Heart right ventricle (tissue), 16 donors: Measurements from ENCODE around the gene MRTFA. TPM values are rescaled to one million over a fixed set of nuclear protein-coding genes. Genes with fewer than 3 reads are reported as not detected.

Source experiments
- ATAC-seq, 8 donors: fragments of 200-7000 bp; cut with Tn5 transposase; one replicate each; pipeline ENCODE4 v1.9.1; 2020; ENCODE audit warnings: mild to moderate bottlenecking in 8 of 8, moderate library complexity in 8 of 8, moderate number of reproducible peaks in 1 of 8
- DNase-seq, 2 donors: peaks; one replicate each; pipeline ENCODE4 v3.0.0-alpha.2; 2020
- H3K27ac ChIP-seq, 10 donors: fragments of 200-600 bp; sonication (generic) in 2 of 10; one replicate each; pipeline versions ENCODE4 v1.5.0 to v1.8.0; 2020 to 2022; ENCODE audit warnings: mild to moderate bottlenecking in 3 of 10
- H3K27me3 ChIP-seq, 7 donors: fragments of 200-600 bp; one replicate each; pipeline ENCODE4 v1.8.0; 2021 to 2022; ENCODE audit warnings: mild to moderate bottlenecking in 2 of 7
- H3K36me3 ChIP-seq, 9 donors: fragments of 200-600 bp; sonication (generic) in 1 of 9; one replicate each; pipeline versions ENCODE4 v1.5.0 to v1.8.0; 2020 to 2022; ENCODE audit warnings: mild to moderate bottlenecking in 2 of 9
- H3K4me1 ChIP-seq, 9 donors: fragments of 200-600 bp; sonication (generic) in 1 of 9; one replicate each; pipeline versions ENCODE4 v1.5.0 to v1.8.0; 2020 to 2022; ENCODE audit warnings: mild to moderate bottlenecking in 4 of 9
- H3K4me3 ChIP-seq, 10 donors: fragments of 200-600 bp; sonication (generic) in 2 of 10; one replicate each; pipeline versions ENCODE4 v1.5.0 to v1.8.0; 2020 to 2022; ENCODE audit warnings: mild to moderate bottlenecking in 7 of 10, moderate library complexity in 2 of 10
- H3K9me3 ChIP-seq, 11 donors: fragments of 200-600 bp in 10 of 11; sonication (generic) in 2 of 11; one replicate each; pipeline versions ENCODE4 v1.5.0 to v1.8.0; 2013 to 2022; ENCODE audit warnings: mild to moderate bottlenecking in 2 of 11, control low read depth in 1 of 11, moderate library complexity in 1 of 11
- WGBS, 2 donors: extraction: QIAGEN DNeasy Blood & Tissue Kit; methylation state at CpG; one replicate each; pipeline ENCODE4 v1.1.7; 2013; ENCODE audit warnings: inconsistent platforms in 1 of 2; 5-methylcytosine and 5-hydroxymethylcytosine counted together
- intact Hi-C, 10 donors: fragments of 100-400 bp; cut with DNase I; formaldehyde crosslinking; loops; one replicate each; pipeline versions ENCODE4 v1.11.1 to v1.14.2; 2022
- polyA plus RNA-seq, 2 donors: library from polyadenylated mRNA; stranded (reverse); fragments of 200-250 nt; gene quantifications; one replicate each; pipeline ENCODE4 v1.2.3, GENCODE V29; 2013
- total RNA-seq, 10 donors: library from RNA; stranded (reverse); fragmentation: NEBNext Ultra II Directional in 3 of 10; extraction: Animal tissue kit (Norgen Biotek cat#: 25700) in 3 of 10; gene quantifications; one replicate each; pipeline versions ENCODE4 v1.2.1 to v1.2.4, GENCODE V29; 2021 to 2023
- TF ChIP-seq, protein P1 (sequence below), 9 donors: fragments of 200-600 bp; sonication (generic) in 2 of 9; IDR thresholded peaks; one replicate each; pipeline versions ENCODE4 v1.5.0 to v1.8.0; 2021 to 2022; ENCODE audit warnings: antibody characterized with exemption in 9 of 9, mild to moderate bottlenecking in 5 of 9, moderate library complexity in 1 of 9
- donor health status: Arrhythmogenic right ventricular cardiomyopathy.
- donor health status: ischemic (EF 13 %, LVEDD 7.1; RV severe dilation, severe dysfunction).
- donor health status: healthy with polysubstance abuse.
- donor health status: DM: no; HTN: yes; CAD: no.
- donor health status: DM: no; HTN: no; CAD: no.
- donor health status: ischemic (EF 25% LVEDD 6.9; RV normal size, moderate dysfunction).
- donor health status: ischemic (EF 25% LVEDD 5.7; RV mildly dilated, moderate dysfunction).
- donor health status: healthy.
- donor health status: DM: yes; HTN: yes; CAD: no.
- donor health status: Ischemic cardiomyopathy.
- donor health status: ischemic (EF 35%, LVEDD 5.7; RV mildly dilated, moderate dysfunction).
- donor health status: nonischemic (EF 11% LVEDD 7.7; RV severe dilation, severe dysfunction).
- donor health status: DM: yes; HTN: yes; CAD: no.
- donor health status: PGD.
- donor health status: ischemic (EF 29% LVEDD 5.4; RV normal size, mild dysfunction).
- donor health status: nonischemic (EF 23%, LVEDD 6.1; RV moderate dilation, normal function).

The MRTFA gene
- total and polyA plus RNA-seq, 12 donors = 13.2 to 30.9 (median 18.9) TPM

DNA sequence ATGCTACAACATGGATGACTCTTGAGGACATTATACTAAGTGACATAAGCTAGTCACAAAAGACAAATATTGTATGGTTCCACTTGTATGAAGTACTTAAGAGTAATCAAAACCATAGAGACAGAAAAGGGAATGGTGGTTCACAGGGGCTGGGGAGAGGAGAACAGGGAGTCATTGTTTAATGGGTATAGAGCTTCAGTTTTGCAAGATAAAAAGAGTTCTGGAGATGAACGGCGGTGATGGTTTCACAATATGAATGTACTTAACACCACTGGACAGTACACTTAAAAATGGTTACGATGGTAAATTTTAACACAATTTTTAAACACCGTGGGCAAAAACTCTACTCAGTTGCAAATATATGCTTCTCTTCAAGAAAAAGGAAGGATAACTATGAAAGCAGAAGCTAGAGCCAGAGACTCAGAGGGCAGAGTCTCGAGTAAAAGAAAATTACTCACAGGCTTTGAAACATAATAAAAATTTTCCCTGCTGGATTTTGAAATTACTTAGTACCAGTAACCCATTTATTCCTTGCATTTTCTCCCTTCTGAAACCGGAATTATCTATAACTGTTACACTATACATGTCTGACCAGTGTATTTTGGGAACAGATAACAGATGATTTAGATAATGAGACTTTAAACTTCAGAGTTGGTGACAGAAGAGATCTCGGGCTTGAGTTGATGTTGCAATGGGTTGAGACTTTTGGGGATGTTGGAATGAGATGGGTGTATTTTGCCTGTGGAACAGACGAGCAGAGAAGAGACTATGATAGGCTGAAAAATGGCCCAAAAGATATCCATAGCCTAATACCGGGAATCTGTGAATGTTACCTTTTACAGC, 15.0 kb downstream of the MRTFA start:
- ATAC-seq (peak in 1 of 8 donors; percentile 15), DNase-seq (no peak)
- TF ChIP-seq, protein P1, sequence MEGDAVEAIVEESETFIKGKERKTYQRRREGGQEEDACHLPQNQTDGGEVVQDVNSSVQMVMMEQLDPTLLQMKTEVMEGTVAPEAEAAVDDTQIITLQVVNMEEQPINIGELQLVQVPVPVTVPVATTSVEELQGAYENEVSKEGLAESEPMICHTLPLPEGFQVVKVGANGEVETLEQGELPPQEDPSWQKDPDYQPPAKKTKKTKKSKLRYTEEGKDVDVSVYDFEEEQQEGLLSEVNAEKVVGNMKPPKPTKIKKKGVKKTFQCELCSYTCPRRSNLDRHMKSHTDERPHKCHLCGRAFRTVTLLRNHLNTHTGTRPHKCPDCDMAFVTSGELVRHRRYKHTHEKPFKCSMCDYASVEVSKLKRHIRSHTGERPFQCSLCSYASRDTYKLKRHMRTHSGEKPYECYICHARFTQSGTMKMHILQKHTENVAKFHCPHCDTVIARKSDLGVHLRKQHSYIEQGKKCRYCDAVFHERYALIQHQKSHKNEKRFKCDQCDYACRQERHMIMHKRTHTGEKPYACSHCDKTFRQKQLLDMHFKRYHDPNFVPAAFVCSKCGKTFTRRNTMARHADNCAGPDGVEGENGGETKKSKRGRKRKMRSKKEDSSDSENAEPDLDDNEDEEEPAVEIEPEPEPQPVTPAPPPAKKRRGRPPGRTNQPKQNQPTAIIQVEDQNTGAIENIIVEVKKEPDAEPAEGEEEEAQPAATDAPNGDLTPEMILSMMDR (IDR thresholded peaks at IDR 0.05) = no peak
- Histone ChIP-seq H3K4me3 (no peak overlapping the region), H3K4me1 (peaks cover 0 to 42% (median 24%) of the 10 kb centered on the region in 9 donors), H3K27ac (peak overlapping the region in 1 of 10 donors; percentile 46), H3K9me3 (peaks cover 0 to 30% (median 14%) of the 10 kb centered on the region in 11 donors), H3K27me3 (no peaks in the 10 kb centered on the region), H3K36me3 (peaks cover 0 to 6% (median 0%) of the 10 kb centered on the region in 9 donors)
- intact Hi-C loops = no loop called here
- WGBS, 2 donors = 87 to 89% methylated on average over 9 of the region's 9 CpGs

DNA sequence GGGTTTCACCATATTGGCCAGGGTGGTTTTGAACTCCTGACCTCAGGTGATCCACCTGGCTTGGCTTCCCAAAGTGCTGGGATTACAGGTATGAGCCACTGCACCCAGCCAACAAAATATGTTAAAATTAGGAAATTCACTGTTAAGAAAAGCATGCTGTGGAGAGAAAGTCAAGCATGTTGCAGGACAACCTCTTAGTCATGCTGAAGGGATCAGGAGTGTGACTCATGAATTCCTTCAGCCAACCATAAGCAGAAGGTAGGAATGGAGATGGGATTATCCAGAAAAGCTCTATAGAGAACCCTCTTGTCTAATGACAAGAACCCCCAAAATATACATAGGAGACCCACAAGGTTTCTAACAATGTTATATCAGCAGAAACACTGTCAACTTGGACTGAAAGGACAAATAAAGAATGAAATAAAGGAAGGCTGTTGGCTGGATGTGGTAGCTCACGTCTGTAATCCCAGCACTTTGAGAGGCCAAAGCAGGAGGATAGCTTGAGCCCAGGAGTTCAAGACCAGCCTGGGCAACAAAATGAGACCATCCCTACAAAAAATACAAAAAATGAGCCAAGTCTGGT, 16.0 kb downstream of the MRTFA start:
- DNase-seq = no peak
- ATAC-seq = no peak
- intact Hi-C loops = no loop called here
- peaks cover 0 to 42% (median 24%) of the 10 kb centered on the region in 9 donors for H3K4me1 ChIP-seq
- no peaks in the 10 kb centered on the region for H3K27me3 ChIP-seq
- 87 to 90% methylated on average over 1 of the region's 1 CpG for WGBS, 2 donors
- TF ChIP-seq, protein P1 (IDR thresholded peaks at IDR 0.05) = no peak
- peaks cover 0 to 30% (median 14%) of the 10 kb centered on the region in 11 donors for H3K9me3 ChIP-seq
- H3K4me3 ChIP-seq = no peak overlapping the region
- H3K27ac ChIP-seq = peak overlapping the region in 1 of 10 donors; percentile 46
- H3K36me3 ChIP-seq = peaks cover 0 to 6% (median 0%) of the 10 kb centered on the region in 9 donors

DNA sequence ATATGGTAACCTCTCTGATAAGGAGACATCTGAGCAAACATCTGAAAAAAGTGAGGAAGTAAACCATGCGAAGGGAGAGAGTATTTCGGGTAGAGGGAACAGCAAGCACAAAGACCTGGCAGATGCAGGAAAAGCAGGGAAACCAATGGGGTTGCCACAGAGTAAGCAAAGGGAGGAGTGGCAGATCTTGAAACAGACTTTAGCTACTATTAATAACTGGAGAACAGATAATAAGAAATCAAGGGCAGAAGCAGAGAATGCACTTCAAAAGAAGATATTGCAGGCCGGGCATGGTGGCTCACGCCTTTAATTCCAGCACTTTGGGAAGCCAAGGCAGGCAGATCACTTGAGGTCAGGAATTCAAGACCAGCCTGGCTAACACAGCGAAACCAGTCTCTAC, 18.1 kb downstream of the MRTFA start:
- intact Hi-C loops = no loop called here
- Histone ChIP-seq H3K9me3 (peaks cover 0 to 30% (median 14%) of the 10 kb centered on the region in 11 donors), H3K36me3 (peaks cover 0 to 6% (median 0%) of the 10 kb centered on the region in 9 donors), H3K4me1 (peaks cover 0 to 30% (median 9%) of the 10 kb centered on the region in 9 donors), H3K27ac (peak overlapping the region in 2 of 10 donors; percentile 21 to 41), H3K27me3 (no peaks in the 10 kb centered on the region), H3K4me3 (no peak overlapping the region)
- peak in 1 of 8 donors; percentile 35 for ATAC-seq
- no peak for DNase-seq
- WGBS, 2 donors = 70 to 77% methylated on average over 5 of the region's 5 CpGs
- TF ChIP-seq, protein P1 (IDR thresholded peaks at IDR 0.05) = no peak

DNA sequence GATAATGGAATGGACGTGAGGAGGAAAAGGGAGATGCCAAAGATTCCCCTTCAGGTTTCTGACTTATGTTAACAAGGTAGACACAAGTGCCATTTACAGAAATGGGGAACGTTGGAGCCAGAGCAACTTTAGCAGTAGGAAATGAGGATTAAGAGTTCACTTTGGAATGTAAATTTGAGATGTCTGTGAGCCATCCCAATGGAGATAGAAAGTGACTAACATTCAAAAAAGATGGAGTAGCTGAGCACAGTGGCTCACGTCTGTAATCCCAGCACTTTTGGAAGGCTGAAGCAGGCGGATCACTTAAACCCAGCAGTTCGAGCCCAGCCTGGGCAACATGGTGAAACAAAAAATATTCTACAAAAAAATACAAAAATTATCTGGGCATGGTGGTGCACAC, 19.9 kb downstream of the MRTFA start:
- intact Hi-C loops = no loop called here
- Histone ChIP-seq H3K36me3 (peaks cover 0 to 6% (median 0%) of the 10 kb centered on the region in 9 donors), H3K27me3 (no peaks in the 10 kb centered on the region), H3K27ac (no peak overlapping the region), H3K4me1 (peaks cover under 1 to 32% (median 18%) of the 10 kb centered on the region in 9 donors), H3K4me3 (no peak overlapping the region), H3K9me3 (peaks cover 0 to 16% (median 10%) of the 10 kb centered on the region in 11 donors)
- WGBS, 2 donors = 67 to 74% methylated on average over 5 of the region's 5 CpGs
- TF ChIP-seq, protein P1 (IDR thresholded peaks at IDR 0.05) = no peak
- ATAC-seq (no peak), DNase-seq (no peak)
